Measurements from ENCODE around the gene SLC38A3. TPM values are rescaled to one million over a fixed set of nuclear protein-coding genes. Genes with fewer than 3 reads are reported as not detected.

The SLC38A3 gene
- total RNA-seq, 4 donors from 2014 or later = not detected

- TF ChIP-seq CTCF (IDR thresholded peaks at IDR 0.05; ENCODE audit: low read depth) = no peak
Measured at GRCh38 chr3:50165910-50166538, 39.0 kb upstream of the SLC38A3 start.

- no peak for TF ChIP-seq CTCF (IDR thresholded peaks at IDR 0.05; ENCODE audit: low read depth)
Measured at GRCh38 chr3:50166620-50167019, 38.5 kb upstream of the SLC38A3 start.

GRCh38 chr3:50167069-50167840 lies 37.8 kb upstream of the SLC38A3 start:
- no peak for TF ChIP-seq CTCF (IDR thresholded peaks at IDR 0.05; ENCODE audit: low read depth)

GRCh38 chr3:50167841-50168209 lies 37.2 kb upstream of the SLC38A3 start:
- TF ChIP-seq CTCF (IDR thresholded peaks at IDR 0.05; ENCODE audit: low read depth) = no peak

GRCh38 chr3:50168388-50168787 lies 36.7 kb upstream of the SLC38A3 start:
- TF ChIP-seq CTCF (IDR thresholded peaks at IDR 0.05; ENCODE audit: low read depth) = no peak

GRCh38 chr3:50168791-50169190 lies 36.3 kb upstream of the SLC38A3 start:
- TF ChIP-seq CTCF (IDR thresholded peaks at IDR 0.05; ENCODE audit: low read depth) = no peak

GRCh38 chr3:50169232-50169832 lies 35.7 kb upstream of the SLC38A3 start:
- no peak for TF ChIP-seq CTCF (IDR thresholded peaks at IDR 0.05; ENCODE audit: low read depth)

Measured in subcutaneous adipose tissue (tissue), 4 donors.